Liver (tissue), 9 donors: ENCODE results near the gene RPTOR. TPM values are rescaled to one million over a fixed set of nuclear protein-coding genes. Genes with fewer than 3 reads are reported as not detected.
A peak's percentile ranks its signal among the peaks of the same experiment; 100 is the strongest.

Source experiments
- DNase-seq: peaks from one replicate; pipeline ENCODE4 v3.0.0-alpha.2; 2017; ENCODE audit warnings: low spot score
- H3K27ac ChIP-seq, 2 donors: one replicate each; pipeline ENCODE4 v1.7.0; 2013; ENCODE audit warnings: inconsistent platforms in 2 of 2, low read length in 2 of 2, control low read depth in 1 of 2, low read depth in 1 of 2, mild to moderate bottlenecking in 1 of 2
- H3K27me3 ChIP-seq, 4 donors: one replicate each; pipeline versions ENCODE4 v1.6.1 to v1.7.0; 2013; ENCODE audit warnings: low read length in 3 of 4, inconsistent platforms in 1 of 4, mild to moderate bottlenecking in 1 of 4, moderate library complexity in 1 of 4; ENCODE audit not compliant: control insufficient read depth in 4 of 4, insufficient read depth in 4 of 4
- H3K36me3 ChIP-seq, 4 donors: one replicate each; pipeline versions ENCODE4 v1.6.1 to v1.7.0; 2013; ENCODE audit warnings: low read length in 3 of 4, mild to moderate bottlenecking in 3 of 4, low read depth in 1 of 4, moderate library complexity in 1 of 4; ENCODE audit not compliant: control insufficient read depth in 4 of 4, insufficient read depth in 3 of 4
- H3K4me1 ChIP-seq, 4 donors: one replicate each; pipeline versions ENCODE4 v1.6.1 to v1.7.0; 2013; ENCODE audit warnings: low read length in 3 of 4, mild to moderate bottlenecking in 3 of 4, moderate library complexity in 1 of 4; ENCODE audit not compliant: control insufficient read depth in 4 of 4, insufficient read depth in 4 of 4
- H3K4me3 ChIP-seq, 3 donors: one replicate each; pipeline versions ENCODE4 v1.6.1 to v1.7.0; 2013; ENCODE audit warnings: low read length in 3 of 3, control low read depth in 1 of 3, low read depth in 1 of 3, mild to moderate bottlenecking in 1 of 3
- H3K9ac ChIP-seq, 2 donors: one replicate each; pipeline ENCODE4 v1.7.0; 2013; ENCODE audit warnings: low read length in 2 of 2, mild to moderate bottlenecking in 2 of 2, moderate library complexity in 2 of 2, control low read depth in 1 of 2, low read depth in 1 of 2
- H3K9me3 ChIP-seq, 4 donors: one replicate each; pipeline versions ENCODE4 v1.6.1 to v1.7.0; 2013; ENCODE audit warnings: low read length in 3 of 4; ENCODE audit not compliant: control insufficient read depth in 4 of 4
- ATF3 ChIP-seq: IDR thresholded peaks from 2 replicates; pipeline ENCODE4 v1.6.1; 2016; ENCODE audit warnings: antibody characterized with exemption
- EGR1 ChIP-seq, 2 donors: IDR thresholded peaks; 2 replicates each; pipeline ENCODE4 v1.6.1; 2016 to 2018; ENCODE audit warnings: antibody characterized with exemption in 2 of 2, low read depth in 2 of 2
- GABPA ChIP-seq, 2 donors: IDR thresholded peaks in 1 of 2; conservative IDR thresholded peaks in 1 of 2; 2 replicates each; pipeline ENCODE4 v1.6.1; 2016; ENCODE audit warnings: antibody characterized with exemption in 2 of 2, mild to moderate bottlenecking in 1 of 2, moderate library complexity in 1 of 2
- HNF4A ChIP-seq, 2 donors: conservative IDR thresholded peaks; 2 replicates each; pipeline ENCODE4 v1.6.1; 2016; ENCODE audit warnings: antibody characterized with exemption in 2 of 2, mild to moderate bottlenecking in 2 of 2
- NR2F2 ChIP-seq: IDR thresholded peaks from 2 replicates; pipeline ENCODE4 v1.6.1; 2016; ENCODE audit warnings: antibody characterized with exemption
- RAD21 ChIP-seq, 2 donors: IDR thresholded peaks; 2 replicates each; pipeline ENCODE4 v1.6.1; 2016; ENCODE audit warnings: antibody characterized with exemption in 2 of 2, mild to moderate bottlenecking in 2 of 2
- REST ChIP-seq: IDR thresholded peaks from 2 replicates; pipeline ENCODE4 v1.6.1; 2016; ENCODE audit warnings: antibody characterized with exemption, mild to moderate bottlenecking
- RXRA ChIP-seq, 2 donors: IDR thresholded peaks; 2 replicates each; pipeline ENCODE4 v1.6.1; 2017 to 2018; ENCODE audit warnings: antibody characterized with exemption in 2 of 2, mild to moderate bottlenecking in 1 of 2
- SP1 ChIP-seq: IDR thresholded peaks from 2 replicates; pipeline ENCODE4 v1.6.1; 2018; ENCODE audit warnings: antibody characterized with exemption, mild to moderate bottlenecking
- TAF1 ChIP-seq: conservative IDR thresholded peaks from 2 replicates; pipeline ENCODE4 v1.6.1; 2016; ENCODE audit warnings: antibody characterized with exemption, mild to moderate bottlenecking
- YY1 ChIP-seq: IDR thresholded peaks from 2 replicates; pipeline ENCODE4 v1.6.1; 2016; ENCODE audit warnings: antibody characterized with exemption, mild to moderate bottlenecking
- ZBTB33 ChIP-seq: IDR thresholded peaks from 2 replicates; pipeline ENCODE4 v1.6.1; 2016; ENCODE audit warnings: antibody characterized with exemption
- WGBS: extraction: QIAGEN DNeasy Blood & Tissue Kit; methylation state at CpG from one replicate; pipeline ENCODE4 v1.1.7; 2013; 5-methylcytosine and 5-hydroxymethylcytosine counted together
- polyA plus RNA-seq, 2 donors: library from polyadenylated mRNA; stranded (reverse) in 1 of 2; unstranded in 1 of 2; fragments of 200-250 nt in 1 of 2; fragments of >200 nt in 1 of 2; fragmentation: Nextera tagmentation in 1 of 2; extraction: Ambion mirVana in 1 of 2; gene quantifications; one replicate each; pipeline versions ENCODE4 v1.2.1 to v1.2.3, GENCODE V29; 2013 to 2015
- total RNA-seq, 2 donors: library from RNA; depleted of rRNA; stranded (reverse); fragments of >200 nt; gene quantifications; one replicate each; pipeline ENCODE4 v1.2.3, GENCODE V29; 2014
- donor health status: healthy.
- donor health status: healthy.
- donor health status: healthy.
- donor health status: healthy.
- donor health status: healthy.

RPTOR gene
- total and polyA plus RNA-seq, 4 donors = 4.8 to 25.4 (median 11.6) TPM

- Histone ChIP-seq H3K36me3 (peaks cover 0 to 4% (median 0%) of the 10 kb centered on the region in 4 donors), H3K27me3 (no peaks in the 10 kb centered on the region), H3K9me3 (no peaks in the 10 kb centered on the region), H3K9ac (no peak overlapping the region), H3K4me3 (no peak overlapping the region), H3K27ac (no peak overlapping the region), H3K4me1 (peaks cover 0 to 4% (median 1%) of the 10 kb centered on the region in 4 donors)
- DNase-seq = no peak
- 57% methylated on average over 20 of the region's 20 CpGs for WGBS
- TF ChIP-seq NR2F2 = peak; percentile 8
- TF ChIP-seq EGR1 (IDR thresholded peaks at IDR 0.05; ENCODE audit: low read depth in 2 of 2) = no peak
Measured at GRCh38 chr17:80969030-80969673, 424.5 kb downstream of the RPTOR start.

DNA sequence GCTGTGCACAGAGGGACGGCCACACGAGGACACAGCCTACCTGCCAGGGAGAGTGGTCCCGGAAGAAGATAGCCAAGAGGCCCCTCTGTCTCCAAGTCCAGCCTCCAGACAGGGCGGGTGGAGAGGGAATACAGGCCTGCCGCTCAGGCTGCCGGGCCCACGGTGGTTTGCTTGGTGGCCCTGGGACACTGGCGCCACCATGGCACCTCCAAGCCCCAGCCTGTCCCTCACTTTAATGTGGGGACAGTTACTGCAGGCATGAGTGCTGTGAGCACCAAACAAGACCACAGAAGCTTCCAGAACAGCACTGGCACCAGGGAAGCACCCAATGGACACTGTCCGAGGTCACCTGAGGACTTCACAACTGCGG lies 425.0 kb downstream of the RPTOR start:
- WGBS = 73% methylated on average over 10 of the region's 10 CpGs
- DNase-seq = no peak
- Histone ChIP-seq H3K27ac (no peak overlapping the region), H3K4me3 (no peak overlapping the region), H3K4me1 (peaks cover 0 to 4% (median 1%) of the 10 kb centered on the region in 4 donors), H3K9ac (no peak overlapping the region), H3K9me3 (no peaks in the 10 kb centered on the region), H3K27me3 (no peaks in the 10 kb centered on the region), H3K36me3 (peaks cover 0 to 3% (median 0%) of the 10 kb centered on the region in 4 donors)
- TF ChIP-seq GABPA (IDR thresholded peaks at IDR 0.05 in 1 of 2, conservative IDR thresholded peaks at IDR 0.05 in 1 of 2) (no peak), RAD21 (IDR thresholded peaks at IDR 0.05) (no peak), TAF1 (no peak), EGR1 (IDR thresholded peaks at IDR 0.05; ENCODE audit: low read depth in 2 of 2) (no peak), ATF3 (no peak), RXRA (IDR thresholded peaks at IDR 0.05) (no peak), REST (no peak), ZBTB33 (no peak), HNF4A (conservative IDR thresholded peaks at IDR 0.05) (no peak), SP1 (no peak), YY1 (no peak)
